Stimulated activated CD8-positive, alpha-beta memory T cell treated with anti-CD3 and anti-CD28 coated beads, Interleukin-4, amount 100 ng/mL, for 48 hours (primary cell): ENCODE results near the gene MCM8.

Source experiments
- DNase-seq: peaks from one replicate; pipeline ENCODE4 v3.0.0-alpha.2; 2020

The MCM8 gene

GRCh38 chr20:6048391-6048790 lies 97.9 kb downstream of the MCM8 start:
- DNase-seq = no peak
